ENCODE data around the gene DPH1. TPM values are rescaled to one million over a fixed set of nuclear protein-coding genes. Genes with fewer than 3 reads are reported as not detected.
"Not testable (repeated sequence)": the region's sequence is repeated elsewhere in the genome, so short reads cannot be mapped to it uniquely, and the experiment has no call there.

Gene DPH1
- total RNA-seq, 1 donor from 2014 or later = 14.7 TPM

DNA sequence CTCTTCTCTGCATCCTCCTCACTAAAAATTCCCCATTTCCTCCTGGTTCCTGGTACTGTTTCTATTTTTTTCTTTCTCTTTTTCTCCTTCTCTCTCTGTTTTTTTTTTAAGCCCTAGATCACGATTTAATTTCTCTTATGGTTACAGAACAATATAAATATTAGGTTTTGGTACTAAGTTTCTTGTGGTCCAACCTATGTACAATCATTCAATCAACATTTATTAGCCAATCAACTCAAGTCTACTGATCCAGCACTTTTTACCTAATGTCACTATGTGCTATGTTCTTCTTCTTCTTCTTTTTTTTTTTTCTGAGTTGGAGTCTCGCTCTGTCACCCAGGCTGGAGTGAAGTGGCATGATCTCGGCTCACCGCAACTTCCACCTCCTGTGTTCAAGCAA, 17.5 kb upstream of the DPH1 start:
- no peaks in the 10 kb centered on the region for H3K36me3 ChIP-seq (ENCODE audit: control insufficient read depth, insufficient read depth, low read length)
- DNase-seq (ENCODE audit: low read depth) = no peak
- no peak for FAIRE-seq
- TF ChIP-seq, protein P1, sequence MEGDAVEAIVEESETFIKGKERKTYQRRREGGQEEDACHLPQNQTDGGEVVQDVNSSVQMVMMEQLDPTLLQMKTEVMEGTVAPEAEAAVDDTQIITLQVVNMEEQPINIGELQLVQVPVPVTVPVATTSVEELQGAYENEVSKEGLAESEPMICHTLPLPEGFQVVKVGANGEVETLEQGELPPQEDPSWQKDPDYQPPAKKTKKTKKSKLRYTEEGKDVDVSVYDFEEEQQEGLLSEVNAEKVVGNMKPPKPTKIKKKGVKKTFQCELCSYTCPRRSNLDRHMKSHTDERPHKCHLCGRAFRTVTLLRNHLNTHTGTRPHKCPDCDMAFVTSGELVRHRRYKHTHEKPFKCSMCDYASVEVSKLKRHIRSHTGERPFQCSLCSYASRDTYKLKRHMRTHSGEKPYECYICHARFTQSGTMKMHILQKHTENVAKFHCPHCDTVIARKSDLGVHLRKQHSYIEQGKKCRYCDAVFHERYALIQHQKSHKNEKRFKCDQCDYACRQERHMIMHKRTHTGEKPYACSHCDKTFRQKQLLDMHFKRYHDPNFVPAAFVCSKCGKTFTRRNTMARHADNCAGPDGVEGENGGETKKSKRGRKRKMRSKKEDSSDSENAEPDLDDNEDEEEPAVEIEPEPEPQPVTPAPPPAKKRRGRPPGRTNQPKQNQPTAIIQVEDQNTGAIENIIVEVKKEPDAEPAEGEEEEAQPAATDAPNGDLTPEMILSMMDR (IDR thresholded peaks at IDR 0.05; ENCODE audit: insufficient read depth, low read length, severe bottlenecking) = no peak
- H3K4me3 ChIP-seq (ENCODE audit: low read depth, low read length) = no peak overlapping the region
- no peaks in the 10 kb centered on the region for H3K27me3 ChIP-seq (ENCODE audit: control insufficient read depth, insufficient read depth, low read length)

DNA sequence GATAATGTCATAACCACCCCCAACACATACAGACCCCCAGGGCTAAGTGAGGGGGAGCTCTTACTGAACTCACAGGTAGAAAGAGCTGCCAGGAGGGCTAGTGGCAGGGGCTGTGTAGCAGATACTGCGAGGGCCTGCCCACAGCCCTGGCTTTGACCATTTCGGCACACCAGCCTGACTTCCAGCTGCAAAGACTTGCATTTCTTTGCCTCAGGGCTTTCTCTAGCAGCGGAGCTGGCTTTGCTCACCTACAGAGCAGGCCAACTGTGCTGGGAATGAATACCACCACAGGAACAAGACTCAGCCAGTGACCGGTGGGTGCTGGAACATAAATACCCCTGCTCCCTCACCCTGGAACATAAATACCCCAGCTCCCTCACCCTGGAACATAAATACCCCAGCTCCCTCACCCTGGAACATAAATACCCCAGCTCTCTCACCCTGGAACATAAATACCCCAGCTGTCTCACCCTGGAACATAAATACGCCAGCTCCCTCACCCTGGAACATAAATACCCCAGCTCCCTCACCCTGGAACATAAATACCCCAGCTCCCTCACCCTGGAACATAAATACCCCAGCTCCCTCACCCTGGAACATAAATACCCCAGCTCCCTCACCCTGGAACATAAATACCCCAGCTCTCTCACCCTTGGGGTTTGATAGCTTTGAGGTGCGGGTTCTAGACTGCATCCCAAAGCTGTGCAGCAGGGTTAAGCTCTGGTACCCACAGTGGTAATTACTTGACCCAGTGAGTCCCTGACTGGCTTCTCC, 16.5 kb upstream of the DPH1 start:
- not testable (repeated sequence) for H3K27me3 ChIP-seq (ENCODE audit: control insufficient read depth, insufficient read depth, low read length); H3K36me3 ChIP-seq (ENCODE audit: control insufficient read depth, insufficient read depth, low read length); DNase-seq (ENCODE audit: low read depth); H3K4me3 ChIP-seq (ENCODE audit: low read depth, low read length); FAIRE-seq

DNA sequence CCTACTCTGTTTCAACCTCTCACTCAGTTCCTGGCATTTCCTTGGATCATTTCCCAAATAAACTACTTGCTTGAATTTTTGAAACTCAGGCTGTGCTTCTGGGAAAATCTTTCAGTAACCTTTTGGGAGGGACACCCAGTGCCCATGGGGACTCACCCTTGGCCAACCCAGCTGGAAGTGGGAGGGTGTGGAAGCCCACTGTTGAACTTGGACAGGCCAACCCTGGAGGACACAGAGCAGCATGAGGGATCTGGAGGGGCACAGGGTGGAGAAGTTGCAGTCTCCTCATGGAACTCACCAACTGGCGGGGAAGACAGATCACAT, 16.0 kb upstream of the DPH1 start:
- TF ChIP-seq, protein P1 (IDR thresholded peaks at IDR 0.05; ENCODE audit: insufficient read depth, low read length, severe bottlenecking) = no peak
- Histone ChIP-seq H3K4me3 (ENCODE audit: low read depth, low read length) (no peak overlapping the region), H3K27me3 (ENCODE audit: control insufficient read depth, insufficient read depth, low read length) (no peaks in the 10 kb centered on the region), H3K36me3 (ENCODE audit: control insufficient read depth, insufficient read depth, low read length) (no peaks in the 10 kb centered on the region)
- DNase-seq (ENCODE audit: low read depth) (no peak), FAIRE-seq (no peak)

DNA sequence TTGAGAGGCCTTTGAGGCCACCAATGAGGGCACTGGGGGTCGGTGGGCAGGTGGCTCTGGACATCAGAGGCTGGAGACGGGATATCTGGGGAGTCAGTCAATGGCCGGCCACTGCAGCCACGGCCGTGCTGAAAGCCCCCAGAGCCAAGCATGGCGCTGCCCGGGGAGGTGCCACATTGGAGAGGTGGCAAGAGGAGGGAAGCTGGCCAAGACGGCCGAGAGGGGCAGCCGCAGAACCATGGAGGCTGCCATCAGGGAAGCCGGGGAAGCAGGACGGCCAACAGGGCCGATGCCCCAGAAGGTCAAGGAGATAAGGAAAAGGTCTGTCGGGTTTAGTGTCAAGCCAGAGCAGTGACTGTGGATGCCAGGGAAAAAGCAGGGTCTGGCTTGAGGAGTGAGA, 14.6 kb upstream of the DPH1 start:
- no peak for FAIRE-seq
- Histone ChIP-seq H3K4me3 (ENCODE audit: low read depth, low read length) (no peak overlapping the region), H3K27me3 (ENCODE audit: control insufficient read depth, insufficient read depth, low read length) (peaks cover 2% of the 10 kb centered on the region), H3K36me3 (ENCODE audit: control insufficient read depth, insufficient read depth, low read length) (no peaks in the 10 kb centered on the region)
- DNase-seq (ENCODE audit: low read depth) = no peak
- TF ChIP-seq, protein P1 (IDR thresholded peaks at IDR 0.05; ENCODE audit: insufficient read depth, low read length, severe bottlenecking) = no peak

DNA sequence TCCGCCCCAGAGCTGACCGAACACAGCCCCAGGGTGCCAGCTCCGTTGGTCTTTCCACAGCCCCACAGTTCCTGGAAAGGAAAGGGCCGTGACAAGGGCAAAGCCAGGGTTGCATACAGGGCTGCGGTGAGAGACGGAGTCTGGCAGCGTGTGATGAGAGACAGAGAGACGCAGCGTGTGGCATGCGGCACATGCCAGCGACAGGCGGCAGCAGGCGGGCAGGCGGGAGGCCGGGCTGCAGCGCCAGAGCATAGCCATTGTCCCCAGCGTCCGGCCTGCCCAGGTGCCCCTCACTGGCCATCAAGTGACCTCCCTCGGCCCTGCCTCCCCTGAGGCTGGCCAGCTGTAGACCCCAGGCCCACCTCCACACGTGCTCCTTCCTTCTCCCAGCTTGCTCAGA, 13.5 kb upstream of the DPH1 start:
- Histone ChIP-seq H3K27me3 (ENCODE audit: control insufficient read depth, insufficient read depth, low read length) (peaks cover 5% of the 10 kb centered on the region), H3K36me3 (ENCODE audit: control insufficient read depth, insufficient read depth, low read length) (no peaks in the 10 kb centered on the region), H3K4me3 (ENCODE audit: low read depth, low read length) (no peak overlapping the region)
- no peak for DNase-seq (ENCODE audit: low read depth)
- no peak for FAIRE-seq
- TF ChIP-seq, protein P1 (IDR thresholded peaks at IDR 0.05; ENCODE audit: insufficient read depth, low read length, severe bottlenecking) = no peak

DNA sequence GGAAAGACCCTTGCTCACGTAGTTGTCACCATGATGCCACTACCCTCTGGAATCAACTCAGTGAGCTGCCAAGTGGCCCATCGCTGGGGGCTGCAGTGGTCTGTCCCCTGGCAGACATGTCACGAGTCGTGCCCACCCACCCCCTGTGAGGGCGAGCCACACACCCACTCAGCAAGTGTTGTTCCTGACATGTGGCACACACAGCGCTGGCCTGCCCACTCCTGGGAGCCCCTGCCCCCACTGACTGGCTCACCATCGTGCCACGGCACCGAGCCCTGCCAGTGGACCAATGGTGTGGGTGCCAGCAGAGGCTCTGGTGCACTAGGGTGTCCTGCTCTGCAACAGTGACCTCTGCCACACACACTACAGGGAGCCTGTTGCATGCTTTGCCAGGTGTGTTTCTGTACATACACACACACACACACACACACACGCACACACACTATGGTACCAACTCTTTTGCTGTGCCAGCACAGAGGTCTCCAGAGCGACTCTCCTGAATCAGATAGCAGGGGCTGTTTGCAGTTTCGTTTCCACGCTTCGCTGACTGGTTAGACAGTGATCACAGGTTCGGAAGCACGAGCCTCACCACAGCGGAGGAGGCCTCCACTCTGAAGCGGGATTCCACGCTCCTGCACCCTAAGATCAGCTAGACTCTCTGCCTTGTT, 12.5 kb upstream of the DPH1 start:
- Histone ChIP-seq H3K36me3 (ENCODE audit: control insufficient read depth, insufficient read depth, low read length) (no peaks in the 10 kb centered on the region), H3K27me3 (ENCODE audit: control insufficient read depth, insufficient read depth, low read length) (peaks cover 5% of the 10 kb centered on the region), H3K4me3 (ENCODE audit: low read depth, low read length) (no peak overlapping the region)
- DNase-seq (ENCODE audit: low read depth) (no peak), FAIRE-seq (no peak)
- TF ChIP-seq, protein P1 (IDR thresholded peaks at IDR 0.05; ENCODE audit: insufficient read depth, low read length, severe bottlenecking) = no peak

Measured in bronchial epithelial cell (primary cell).